BLaER1 (cell line): Measurements from ENCODE around the gene ATE1.
"Not testable (repeated sequence)": the region's sequence is repeated elsewhere in the genome, so short reads cannot be mapped to it uniquely, and the experiment has no call there.

Experiments
- H3K27ac ChIP-seq: shearing (Covaris generic); formaldehyde crosslinking; 2 replicates; pipeline ENCODE4 v1.8.1; 2022
- H3K27me3 ChIP-seq: shearing (Covaris generic); formaldehyde crosslinking; 2 replicates; pipeline ENCODE4 v1.8.1; 2022
- H3K36me3 ChIP-seq: shearing (Covaris generic); formaldehyde crosslinking; 2 replicates; pipeline ENCODE4 v1.8.1; 2022
- H3K4me1 ChIP-seq: shearing (Covaris generic); formaldehyde crosslinking; 2 replicates; pipeline ENCODE4 v1.8.1; 2022
- H3K4me2 ChIP-seq: shearing (Covaris generic); formaldehyde crosslinking; 2 replicates; pipeline ENCODE4 v1.8.1; 2022
- H3K4me3 ChIP-seq: shearing (Covaris generic); formaldehyde crosslinking; 2 replicates; pipeline ENCODE4 v1.8.1; 2022
- H3K9ac ChIP-seq: shearing (Covaris generic); formaldehyde crosslinking; 2 replicates; pipeline ENCODE4 v1.8.1; 2022
- H3K9me3 ChIP-seq: shearing (Covaris generic); formaldehyde crosslinking; 2 replicates; pipeline ENCODE4 v1.8.1; 2022
- H4K20me1 ChIP-seq: shearing (Covaris generic); formaldehyde crosslinking; 2 replicates; pipeline ENCODE4 v1.8.1; 2022
- Cebpa-rat ChIP-seq: shearing (Covaris generic); IDR thresholded peaks from 2 replicates; pipeline ENCODE4 v1.8.1; 2022

Gene ATE1

GRCh38 chr10:121832647-121833046 is 95.2 kb downstream of the ATE1 start:
- no peaks in the 10 kb centered on the region for H4K20me1 ChIP-seq
- H3K36me3 ChIP-seq: peaks cover 26% of the 10 kb centered on the region
- no peak overlapping the region for H3K9ac ChIP-seq
- no peak overlapping the region for H3K4me3 ChIP-seq
- no peak for TF ChIP-seq Cebpa-rat
- H3K4me1 ChIP-seq: no peaks in the 10 kb centered on the region
- H3K4me2 ChIP-seq: no peak overlapping the region
- no peaks in the 10 kb centered on the region for H3K27me3 ChIP-seq
- no peaks in the 10 kb centered on the region for H3K9me3 ChIP-seq
- no peak overlapping the region for H3K27ac ChIP-seq

- no peaks in the 10 kb centered on the region for H3K9me3 ChIP-seq
- no peak for TF ChIP-seq Cebpa-rat
- H3K27me3 ChIP-seq: no peaks in the 10 kb centered on the region
- peaks cover 34% of the 10 kb centered on the region for H3K36me3 ChIP-seq
- no peak overlapping the region for H3K27ac ChIP-seq
- H4K20me1 ChIP-seq: no peaks in the 10 kb centered on the region
- H3K4me2 ChIP-seq: no peak overlapping the region
- H3K4me3 ChIP-seq: no peak overlapping the region
- H3K4me1 ChIP-seq: no peaks in the 10 kb centered on the region
- no peak overlapping the region for H3K9ac ChIP-seq
Observed at GRCh38 chr10:121831777-121832176, 96.1 kb downstream of the ATE1 start.

- no peaks in the 10 kb centered on the region for H3K27me3 ChIP-seq
- H3K4me2 ChIP-seq: no peak overlapping the region
- H3K9ac ChIP-seq: no peak overlapping the region
- peaks cover 34% of the 10 kb centered on the region for H3K36me3 ChIP-seq
- no peaks in the 10 kb centered on the region for H3K4me1 ChIP-seq
- H4K20me1 ChIP-seq: no peaks in the 10 kb centered on the region
- no peak for TF ChIP-seq Cebpa-rat
- no peak overlapping the region for H3K4me3 ChIP-seq
- H3K27ac ChIP-seq: no peak overlapping the region
- H3K9me3 ChIP-seq: no peaks in the 10 kb centered on the region
Observed at GRCh38 chr10:121831237-121831636, 96.6 kb downstream of the ATE1 start.

- H3K27ac ChIP-seq: no peak overlapping the region
- H3K9me3 ChIP-seq: no peaks in the 10 kb centered on the region
- H3K4me1 ChIP-seq: no peaks in the 10 kb centered on the region
- no peak overlapping the region for H3K4me2 ChIP-seq
- H4K20me1 ChIP-seq: no peaks in the 10 kb centered on the region
- TF ChIP-seq Cebpa-rat: no peak
- no peak overlapping the region for H3K9ac ChIP-seq
- peaks cover 26% of the 10 kb centered on the region for H3K36me3 ChIP-seq
- no peak overlapping the region for H3K4me3 ChIP-seq
- no peaks in the 10 kb centered on the region for H3K27me3 ChIP-seq
Observed at GRCh38 chr10:121830101-121830500, 97.7 kb downstream of the ATE1 start.

DNA sequence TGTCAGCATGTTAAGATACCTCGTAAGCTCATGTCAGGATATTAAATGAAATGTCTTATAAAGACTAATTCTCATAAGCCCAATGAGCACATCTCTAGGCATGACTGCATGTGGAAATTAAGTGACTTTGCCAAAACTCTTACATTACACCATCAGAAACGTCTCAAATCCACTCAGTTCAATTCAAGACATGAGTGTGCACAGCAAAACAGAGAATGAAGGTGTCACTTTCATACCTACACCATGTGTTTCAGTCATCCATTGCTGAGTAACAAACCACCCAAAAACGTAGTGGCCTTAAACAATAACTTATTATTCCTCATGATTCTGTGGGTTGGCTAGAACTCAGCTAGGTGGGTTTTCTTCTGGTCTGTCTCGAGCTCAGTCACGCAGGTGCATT is 99.8 kb downstream of the ATE1 start:
- no peak overlapping the region for H3K27ac ChIP-seq
- H3K27me3 ChIP-seq: no peaks in the 10 kb centered on the region
- H3K4me2 ChIP-seq: no peak overlapping the region
- H3K36me3 ChIP-seq: peaks cover 22% of the 10 kb centered on the region
- no peaks in the 10 kb centered on the region for H4K20me1 ChIP-seq
- H3K9ac ChIP-seq: no peak overlapping the region
- H3K4me1 ChIP-seq: no peaks in the 10 kb centered on the region
- no peak for TF ChIP-seq Cebpa-rat
- no peak overlapping the region for H3K4me3 ChIP-seq
- no peaks in the 10 kb centered on the region for H3K9me3 ChIP-seq

DNA sequence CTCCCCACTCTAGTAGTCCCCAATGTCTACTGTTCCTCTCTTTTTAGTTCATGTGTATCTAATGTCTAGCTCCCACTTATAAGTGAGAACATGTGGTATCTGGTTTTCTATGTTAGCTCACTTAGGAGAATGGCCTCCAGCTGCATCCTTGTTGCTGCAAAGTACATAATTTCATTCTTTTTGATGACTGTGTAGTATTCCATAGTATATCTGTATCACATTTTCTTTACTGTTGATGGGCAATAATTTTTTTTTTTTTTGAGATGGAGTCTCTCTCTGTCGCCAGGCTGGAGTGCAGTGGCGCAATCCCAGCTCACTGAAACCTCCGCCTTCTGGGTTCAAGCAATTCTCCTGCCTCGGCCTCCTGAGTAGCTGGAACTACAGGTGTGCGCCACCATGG is 101.1 kb downstream of the ATE1 start:
- H3K4me2 ChIP-seq, H3K9me3 ChIP-seq, H3K27me3 ChIP-seq, H4K20me1 ChIP-seq, H3K27ac ChIP-seq, H3K9ac ChIP-seq, H3K4me1 ChIP-seq, H3K4me3 ChIP-seq: not testable (repeated sequence)
- H3K36me3 ChIP-seq: peaks cover 18% of the 10 kb centered on the region

DNA sequence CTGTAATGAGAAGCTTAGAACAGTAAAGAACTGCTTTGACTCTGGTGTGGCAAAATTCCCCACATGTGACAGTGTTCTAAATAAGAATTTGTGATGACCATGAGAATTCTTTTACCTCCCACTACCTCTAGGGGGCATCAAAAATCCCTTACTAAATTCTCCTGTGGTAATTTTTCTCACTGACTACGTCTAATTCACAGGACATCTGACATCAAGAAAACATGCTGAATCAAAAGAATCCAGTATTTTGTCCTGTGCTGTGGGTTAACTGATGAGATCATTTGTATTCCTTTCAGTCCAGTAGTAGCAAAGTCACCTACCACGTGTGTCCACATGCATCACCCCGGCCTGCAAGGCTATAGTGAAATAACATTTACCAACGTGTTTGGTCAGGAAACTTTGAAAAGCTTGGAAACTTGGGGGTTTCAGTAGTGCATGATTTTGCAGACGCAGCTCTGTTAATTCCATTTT is 103.8 kb downstream of the ATE1 start:
- Histone ChIP-seq H3K27ac (no peak overlapping the region), H3K4me3 (no peak overlapping the region), H3K9me3 (no peaks in the 10 kb centered on the region), H3K4me1 (no peaks in the 10 kb centered on the region), H3K9ac (no peak overlapping the region), H3K27me3 (no peaks in the 10 kb centered on the region), H3K36me3 (peaks cover 18% of the 10 kb centered on the region), H4K20me1 (no peaks in the 10 kb centered on the region), H3K4me2 (no peak overlapping the region)
- no peak for TF ChIP-seq Cebpa-rat

- Histone ChIP-seq H3K4me1 (no peaks in the 10 kb centered on the region), H3K27ac (no peak overlapping the region), H3K4me2 (no peak overlapping the region), H3K9me3 (no peaks in the 10 kb centered on the region), H3K4me3 (no peak overlapping the region), H3K9ac (no peak overlapping the region), H4K20me1 (no peaks in the 10 kb centered on the region), H3K36me3 (peaks cover 10% of the 10 kb centered on the region; the same call in 1 of the 2 replicates), H3K27me3 (no peaks in the 10 kb centered on the region)
- no peak for TF ChIP-seq Cebpa-rat
Observed at GRCh38 chr10:121822724-121823123, 105.1 kb downstream of the ATE1 start.

- Histone ChIP-seq H3K9me3 (no peaks in the 10 kb centered on the region), H3K9ac (no peak overlapping the region), H3K36me3 (peaks cover 6% of the 10 kb centered on the region; the same call in 1 of the 2 replicates), H3K4me1 (no peaks in the 10 kb centered on the region), H3K27ac (no peak overlapping the region), H3K4me3 (no peak overlapping the region), H3K4me2 (no peak overlapping the region), H4K20me1 (no peaks in the 10 kb centered on the region), H3K27me3 (no peaks in the 10 kb centered on the region)
- TF ChIP-seq Cebpa-rat: no peak
Observed at GRCh38 chr10:121822180-121822579, 105.7 kb downstream of the ATE1 start.

DNA sequence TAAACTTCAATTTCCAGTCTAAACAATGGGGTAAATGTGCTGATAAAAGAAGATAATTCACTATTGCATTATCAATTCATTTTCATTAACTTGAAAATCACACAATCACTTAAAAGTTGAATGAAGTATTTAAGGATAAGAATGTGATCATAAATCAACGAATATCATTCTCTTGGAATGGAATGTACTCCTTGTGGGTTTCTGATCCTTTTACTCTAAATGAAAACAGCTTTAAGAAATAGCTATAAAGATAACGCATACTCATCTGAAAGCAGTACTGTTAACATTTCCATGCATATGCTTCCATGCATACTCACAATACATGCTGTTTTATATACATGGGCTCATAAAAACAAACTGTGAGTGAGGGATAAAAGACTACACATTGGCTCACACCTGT is 108.8 kb downstream of the ATE1 start:
- Histone ChIP-seq H3K27me3 (no peaks in the 10 kb centered on the region), H3K27ac (no peak overlapping the region), H3K9me3 (no peaks in the 10 kb centered on the region), H3K9ac (no peak overlapping the region), H3K4me2 (no peak overlapping the region), H3K4me3 (no peak overlapping the region), H3K4me1 (no peaks in the 10 kb centered on the region), H4K20me1 (no peaks in the 10 kb centered on the region), H3K36me3 (peaks cover 4% of the 10 kb centered on the region; the same call in 1 of the 2 replicates)
- TF ChIP-seq Cebpa-rat: no peak

DNA sequence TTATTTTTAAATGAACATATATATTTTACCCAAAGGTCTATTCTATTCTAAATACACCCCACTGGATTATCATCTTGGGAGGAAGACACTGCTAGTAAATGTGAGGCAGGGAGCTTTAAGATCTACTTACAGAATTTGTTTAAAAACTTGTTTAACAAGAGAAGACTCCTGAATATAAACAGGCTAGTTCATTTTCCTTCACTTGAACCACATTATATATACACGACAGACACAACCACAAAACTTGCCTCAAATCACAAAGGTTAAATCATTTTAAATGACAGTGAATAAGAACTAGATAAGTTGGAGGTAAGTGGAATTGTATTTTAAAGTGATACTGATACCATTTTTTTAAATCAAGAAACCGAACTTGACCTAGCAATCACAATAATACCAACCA is 109.2 kb downstream of the ATE1 start:
- Histone ChIP-seq H3K36me3 (peaks cover 4% of the 10 kb centered on the region; the same call in 1 of the 2 replicates), H3K9me3 (no peaks in the 10 kb centered on the region), H3K27me3 (no peaks in the 10 kb centered on the region), H3K27ac (no peak overlapping the region), H3K4me3 (no peak overlapping the region), H3K4me2 (no peak overlapping the region), H4K20me1 (no peaks in the 10 kb centered on the region), H3K4me1 (no peaks in the 10 kb centered on the region), H3K9ac (no peak overlapping the region)
- no peak for TF ChIP-seq Cebpa-rat
